T-cell (primary cell): ENCODE measurements around the gene CYSTM1. TPM values are rescaled to one million over a fixed set of nuclear protein-coding genes. Genes with fewer than 3 reads are reported as not detected.

Experiments used
- ATAC-seq, 4 experiments: fragments of 200-7000 bp in 3 of 4; fragments of 150-1000 bp in 1 of 4; cut with Tn5 transposase; replicated peaks in 1 of 4; 1 replicate in 3 of 4; 2 replicates in 1 of 4; pipeline ENCODE4 v1.10.0; 2021; ENCODE audit warnings: moderate library complexity in 3 of 4, mild to moderate bottlenecking in 2 of 4, moderate number of reproducible peaks in 1 of 4
- CTCF ChIA-PET, 2 donors: fragments of 300-600 bp; sonication (Branson Sonifier 250); formaldehyde crosslinking; loops; one replicate each; lab custom pipeline; 2022; ENCODE audit warnings: antibody characterized with exemption in 2 of 2; lab: Charles Lee
- POLR2A ChIA-PET, 2 donors: fragments of 300-600 bp; sonication (Branson Sonifier 250); formaldehyde crosslinking; loops; one replicate each; lab custom pipeline; 2022; ENCODE audit warnings: antibody characterized with exemption in 2 of 2; lab: Charles Lee
- DNase-seq, 35 experiments: peaks; one replicate each; pipeline versions ENCODE4 v3.0.0 to v3.0.0-alpha.2; 2013 to 2023
- H3K27ac ChIP-seq: one replicate; pipeline ENCODE4 v1.5.1; 2013; ENCODE audit warnings: low read length
- H3K27me3 ChIP-seq, 2 experiments: replicated peaks in 1 of 2; 1 replicate in 1 of 2; 2 replicates in 1 of 2; pipeline versions ENCODE4 v1.6.1 to v1.7.0; 2013; ENCODE audit warnings: low read length in 1 of 2, mixed read lengths in 1 of 2; ENCODE audit not compliant: control insufficient read depth in 2 of 2, insufficient read depth in 2 of 2; ENCODE audit errors: extremely low read depth in 1 of 2
- H3K36me3 ChIP-seq, 2 donors: 1 replicate in 1 of 2; 2 replicates in 1 of 2; pipeline versions ENCODE4 v1.6.1 to v1.7.0; 2013; ENCODE audit warnings: low read length in 1 of 2; ENCODE audit not compliant: control insufficient read depth in 2 of 2, insufficient read depth in 1 of 2; ENCODE audit errors: extremely low read depth in 1 of 2
- H3K4me1 ChIP-seq, 2 experiments: 1 replicate in 1 of 2; 2 replicates in 1 of 2; pipeline versions ENCODE4 v1.6.1 to v1.7.0; 2013; ENCODE audit warnings: low read length in 2 of 2, mixed read lengths in 1 of 2; ENCODE audit not compliant: insufficient read depth in 2 of 2, control insufficient read depth in 1 of 2; ENCODE audit errors: extremely low read depth in 1 of 2
- H3K4me3 ChIP-seq, 2 donors: 1 replicate in 1 of 2; 2 replicates in 1 of 2; pipeline versions ENCODE4 v1.5.1 to v1.7.0; 2013; ENCODE audit warnings: mild to moderate bottlenecking in 2 of 2, low read length in 1 of 2, moderate library complexity in 1 of 2; ENCODE audit not compliant: control insufficient read depth in 1 of 2; ENCODE audit errors: extremely low read depth in 1 of 2
- H3K9me3 ChIP-seq: 2 replicates; pipeline ENCODE4 v1.7.0; 2013
- H3K27ac Mint-ChIP-seq, 2 donors: one replicate each; pipeline ENCODE4 v1.8.0; 2020 to 2021; ENCODE audit warnings: mild to moderate bottlenecking in 2 of 2, mixed read lengths in 2 of 2
- H3K27me3 Mint-ChIP-seq, 2 donors: one replicate each; pipeline ENCODE4 v1.8.0; 2021 to 2022; ENCODE audit warnings: mixed read lengths in 2 of 2
- H3K36me3 Mint-ChIP-seq: one replicate; pipeline ENCODE4 v1.8.0; 2021; ENCODE audit warnings: mixed read lengths
- H3K4me1 Mint-ChIP-seq, 3 donors: one replicate each; pipeline ENCODE4 v1.8.0; 2020 to 2022; ENCODE audit warnings: mixed read lengths in 3 of 3, mild to moderate bottlenecking in 1 of 3
- H3K4me3 Mint-ChIP-seq, 3 donors: one replicate each; pipeline ENCODE4 v1.8.0; 2020 to 2022; ENCODE audit warnings: mild to moderate bottlenecking in 3 of 3, mixed read lengths in 3 of 3, moderate library complexity in 3 of 3
- H3K9me3 Mint-ChIP-seq, 3 donors: one replicate each; pipeline ENCODE4 v1.8.0; 2020 to 2022; ENCODE audit warnings: mixed read lengths in 3 of 3
- WGBS: methylation state at CpG from one replicate; pipeline ENCODE4 v1.1.5; 2013; ENCODE audit warnings: missing lambda C conversion rate; ENCODE audit not compliant: insufficient coverage; 5-methylcytosine and 5-hydroxymethylcytosine counted together
- total RNA-seq, 35 experiments: library from RNA in 6 of 35; stranded (reverse) in 6 of 35; fragments of 120-200 nt in 1 of 35; gene quantifications; one replicate each; pipeline versions ENCODE4 v1.2.1 to v1.2.4 and lab custom pipeline; 2013 to 2026

Gene CYSTM1
- total RNA-seq, 5 donors from 2014 or later (not counting 1 experiment from before 2014, with no cell fraction given) = 1.9 to 6.0 (median 5.0) TPM

DNA sequence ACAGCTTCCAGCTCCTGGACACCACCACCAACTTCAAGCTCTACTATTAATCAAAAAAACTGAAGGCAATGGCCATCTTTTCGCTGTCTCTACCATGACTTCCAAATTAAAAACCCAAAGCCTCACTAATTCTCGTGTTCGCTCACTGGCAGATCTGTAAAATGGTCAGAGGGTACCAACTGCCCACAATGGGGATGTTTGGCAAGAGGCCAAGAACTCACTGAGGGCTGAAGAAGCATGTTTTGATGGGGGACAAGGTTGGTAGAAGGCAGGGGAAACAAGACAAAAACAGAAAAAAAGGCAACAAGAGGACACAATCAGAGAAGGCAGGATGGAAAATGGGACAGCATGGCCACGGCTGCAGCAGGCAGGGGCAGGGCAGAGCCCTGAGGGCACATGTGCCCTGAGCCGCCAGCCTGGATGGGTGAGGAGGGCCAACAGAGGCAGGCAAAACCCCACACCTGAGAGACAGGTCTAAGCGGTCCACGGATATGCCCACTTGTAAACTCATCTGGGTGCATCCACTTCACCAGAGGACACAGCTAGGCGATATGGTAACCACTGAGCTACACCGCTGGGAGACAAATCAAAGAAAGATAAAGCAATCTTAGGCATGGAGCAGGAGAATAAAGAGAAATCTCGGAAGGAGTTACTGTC, 77.6 kb downstream of the CYSTM1 start:
- ChIA-PET POLR2A (interaction anchor here (0.6 to 0.7 kb wide), 2 partner anchors 37 to 90 kb away, joined by 6 to 9 read pairs; no protein-coding TSS in a partner anchor), CTCF (interaction anchor here (0.6 to 1.2 kb wide), 4 partner anchors 15 to 111 kb away, joined by 3 to 8 read pairs (median 4); partner anchors contain the start of gene HBEGF (in 1 of the 2))
- Histone ChIP-seq H3K36me3 (peaks cover 2 to 14% of the 10 kb centered on the region in 2 donors), H3K4me3 (no peak overlapping the region), H3K4me1 (peaks cover 13 to 36% of the 10 kb centered on the region in 2 experiments), H3K9me3 (no peaks in the 10 kb centered on the region), H3K27ac (no peak overlapping the region), H3K27me3 (no peaks in the 10 kb centered on the region)
- DNase-seq (no peak), ATAC-seq (no peak)
- Mint-ChIP-seq H3K4me1 (peaks cover 36 to 48% (median 43%) of the 10 kb centered on the region in 3 donors), H3K4me3 (peak overlapping the region in 1 of 3 donors; percentile 36), H3K27ac (peak overlapping the region; percentile 30 to 57), H3K27me3 (no peaks in the 10 kb centered on the region), H3K36me3 (peaks cover 8% of the 10 kb centered on the region), H3K9me3 (no peaks in the 10 kb centered on the region)
- 100% methylated on average over 4 of the region's 10 CpGs for WGBS

- Mint-ChIP-seq H3K4me1 (peaks cover 39 to 62% (median 47%) of the 10 kb centered on the region in 3 donors), H3K36me3 (peaks cover 21% of the 10 kb centered on the region), H3K27ac (no peak overlapping the region), H3K4me3 (no peak overlapping the region), H3K9me3 (no peaks in the 10 kb centered on the region), H3K27me3 (no peaks in the 10 kb centered on the region)
- no peak for ATAC-seq
- no peaks in the 10 kb centered on the region for H3K27me3 ChIP-seq
- peaks cover 2 to 20% of the 10 kb centered on the region in 2 donors for H3K36me3 ChIP-seq
- H3K27ac ChIP-seq = no peak overlapping the region
- no peaks in the 10 kb centered on the region for H3K9me3 ChIP-seq
- ChIA-PET CTCF (interaction anchor here (0.5 to 0.6 kb wide), 2 partner anchors 97 to 109 kb away, joined by 3 to 7 read pairs; no protein-coding TSS in a partner anchor), POLR2A (no interaction called here)
- no CpG with 5 or more reads among the region's 4 CpGs for WGBS
- H3K4me3 ChIP-seq = no peak overlapping the region
- no peak for DNase-seq
- H3K4me1 ChIP-seq = peaks cover 14 to 40% of the 10 kb centered on the region in 2 experiments
These were observed 79.0 kb downstream of the CYSTM1 start for GRCh38 chr5:140253985-140254384.

GRCh38 chr5:140255460-140256157, 80.6 kb downstream of the CYSTM1 start:
- 92% methylated on average over 4 of the region's 4 CpGs for WGBS
- ATAC-seq (no peak), DNase-seq (no peak)
- Mint-ChIP-seq H3K4me3 (no peak overlapping the region), H3K4me1 (peaks cover 28 to 61% (median 47%) of the 10 kb centered on the region in 3 donors), H3K27ac (no peak overlapping the region), H3K36me3 (peaks cover 30% of the 10 kb centered on the region), H3K27me3 (no peaks in the 10 kb centered on the region), H3K9me3 (peaks cover 0 to 4% (median 0%) of the 10 kb centered on the region in 3 donors)
- no peaks in the 10 kb centered on the region for H3K27me3 ChIP-seq
- CTCF ChIA-PET = interaction anchor here (0.7 to 2.3 kb wide), 3 partner anchors 21 to 103 kb away, joined by 3 to 10 read pairs (median 4); no protein-coding TSS in a partner anchor
- no peak overlapping the region for H3K27ac ChIP-seq
- POLR2A ChIA-PET = no interaction called here
- H3K4me3 ChIP-seq = no peak overlapping the region
- H3K36me3 ChIP-seq = peaks cover 0 to 11% of the 10 kb centered on the region in 2 donors
- H3K9me3 ChIP-seq = no peaks in the 10 kb centered on the region
- H3K4me1 ChIP-seq = peaks cover 19 to 30% of the 10 kb centered on the region in 2 experiments

DNA sequence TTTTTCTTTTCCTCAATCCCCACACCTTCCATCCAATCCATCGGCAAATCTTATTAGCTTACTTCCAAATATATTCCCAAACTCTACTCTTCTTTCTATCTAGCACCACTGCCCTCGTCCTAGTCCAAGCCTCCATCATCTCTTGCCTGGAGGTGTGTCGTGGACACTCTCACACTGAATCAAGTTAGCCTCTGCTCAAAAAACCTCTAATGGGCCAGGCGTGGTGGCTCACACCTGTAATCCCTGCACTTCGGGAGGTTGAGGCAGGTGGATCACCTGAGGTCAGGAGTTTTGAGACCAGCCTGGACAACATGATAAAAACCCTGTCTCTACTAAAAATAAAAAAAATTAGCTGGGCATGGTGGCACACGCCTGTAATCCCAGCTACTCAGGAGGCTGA, 81.7 kb downstream of the CYSTM1 start:
- Mint-ChIP-seq H3K27ac (no peak overlapping the region), H3K4me3 (no peak overlapping the region), H3K9me3 (peaks cover 0 to 4% (median 0%) of the 10 kb centered on the region in 3 donors), H3K27me3 (no peaks in the 10 kb centered on the region), H3K4me1 (peaks cover 25 to 61% (median 47%) of the 10 kb centered on the region in 3 donors), H3K36me3 (peaks cover 36% of the 10 kb centered on the region)
- DNase-seq (no peak), ATAC-seq (no peak)
- H3K36me3 ChIP-seq = peaks cover 0 to 11% of the 10 kb centered on the region in 2 donors
- H3K27me3 ChIP-seq = no peaks in the 10 kb centered on the region
- H3K27ac ChIP-seq = no peak overlapping the region
- 100% methylated on average over 4 of the region's 6 CpGs for WGBS
- ChIA-PET CTCF (interaction anchor here (0.6 to 2.3 kb wide), 8 partner anchors 12 to 102 kb away, joined by 3 to 10 read pairs (median 3); no protein-coding TSS in a partner anchor), POLR2A (interaction anchor here (0.6 to 0.7 kb wide), 5 partner anchors 9 to 301 kb away, joined by 3 to 15 read pairs (median 7); partner anchors contain the start of gene SRA1 (in 1 of the 2))
- no peak overlapping the region for H3K4me3 ChIP-seq
- H3K4me1 ChIP-seq = peaks cover 13 to 20% of the 10 kb centered on the region in 2 experiments
- H3K9me3 ChIP-seq = no peaks in the 10 kb centered on the region

GRCh38 chr5:140258016-140258415, 83.0 kb downstream of the CYSTM1 start:
- peaks cover 0 to 11% of the 10 kb centered on the region in 2 donors for H3K36me3 ChIP-seq
- Mint-ChIP-seq H3K27ac (peak overlapping the region; percentile 40 to 85), H3K4me3 (peak overlapping the region in 1 of 3 donors; percentile 33), H3K27me3 (no peaks in the 10 kb centered on the region), H3K36me3 (peaks cover 41% of the 10 kb centered on the region), H3K4me1 (peaks cover 16 to 55% (median 40%) of the 10 kb centered on the region in 3 donors), H3K9me3 (peaks cover 0 to 4% (median 0%) of the 10 kb centered on the region in 3 donors)
- H3K27me3 ChIP-seq = no peaks in the 10 kb centered on the region
- no peaks in the 10 kb centered on the region for H3K9me3 ChIP-seq
- peak overlapping the region; percentile 67 for H3K27ac ChIP-seq
- ATAC-seq (no peak), DNase-seq (no peak)
- ChIA-PET CTCF (interaction anchor here (0.5 to 0.9 kb wide), 5 partner anchors 15 to 485 kb away, joined by 3 to 7 read pairs (median 3); no protein-coding TSS in a partner anchor), POLR2A (interaction anchor here (0.6 to 0.7 kb wide), 2 partner anchors 32 to 1801 kb away, joined by 5 read pairs; no protein-coding TSS in a partner anchor)
- no peak overlapping the region for H3K4me3 ChIP-seq
- peaks cover 8 to 11% of the 10 kb centered on the region in 2 experiments for H3K4me1 ChIP-seq
- WGBS = 50% methylated on average over 1 of the region's 3 CpGs
